Kidney (tissue), 14 donors: ENCODE measurements around the gene YPEL1. TPM values are rescaled to one million over a fixed set of nuclear protein-coding genes. Genes with fewer than 3 reads are reported as not detected.

Source experiments
- DNase-seq, 5 donors: peaks; one replicate each; pipeline ENCODE4 v3.0.0-alpha.2; 2013 to 2020
- FAIRE-seq: peaks from 2 replicates; lab custom pipeline; 2012; peaks lifted over from hg19 to GRCh38; lab: Jason Lieb, UNC
- H3K27ac ChIP-seq, 2 donors: one replicate each; pipeline ENCODE4 v1.7.0; 2013; ENCODE audit warnings: low read depth in 2 of 2, low read length in 2 of 2, inconsistent platforms in 1 of 2
- H3K27me3 ChIP-seq: one replicate; pipeline ENCODE4 v1.7.1; 2013; ENCODE audit warnings: low read length, inconsistent platforms; ENCODE audit not compliant: control insufficient read depth, insufficient read depth
- H3K36me3 ChIP-seq, 3 donors: one replicate each; pipeline versions ENCODE4 v1.7.0 to v1.7.1; 2013; ENCODE audit warnings: low read length in 3 of 3, control low read depth in 1 of 3, inconsistent platforms in 1 of 3; ENCODE audit not compliant: insufficient read depth in 3 of 3, control insufficient read depth in 2 of 3
- H3K4me1 ChIP-seq, 3 donors: one replicate each; pipeline versions ENCODE4 v1.7.0 to v1.7.1; 2013; ENCODE audit warnings: low read length in 3 of 3, inconsistent platforms in 1 of 3, low read depth in 1 of 3; ENCODE audit not compliant: control insufficient read depth in 2 of 3, insufficient read depth in 2 of 3
- H3K4me3 ChIP-seq, 3 donors: one replicate each; pipeline versions ENCODE4 v1.7.0 to v1.8.1; 2013; ENCODE audit warnings: low read length in 3 of 3, control low read depth in 1 of 3, inconsistent platforms in 1 of 3
- H3K9ac ChIP-seq, 3 donors: one replicate each; pipeline versions ENCODE4 v1.7.0 to v1.7.1; 2013; ENCODE audit warnings: low read length in 3 of 3, control low read depth in 1 of 3, inconsistent platforms in 1 of 3
- H3K9me3 ChIP-seq, 3 donors: one replicate each; pipeline versions ENCODE4 v1.7.0 to v1.7.1; 2013; ENCODE audit warnings: low read length in 3 of 3, control low read depth in 1 of 3, inconsistent platforms in 1 of 3; ENCODE audit not compliant: control insufficient read depth in 2 of 3, insufficient read depth in 1 of 3
- intact Hi-C: fragments of 100-400 bp; cut with DNase I; formaldehyde crosslinking; loops from one replicate; pipeline ENCODE4 v1.11.1; 2022
- polyA plus RNA-seq: library from polyadenylated mRNA; stranded (reverse); fragments of 350-450 nt; fragmentation: Illumina TruSeq; extraction: RNeasy Lipid Tissue Mini Kit (QIAGEN cat#74804); gene quantifications from one replicate; pipeline ENCODE4 v1.2.3, GENCODE V29; 2014; ENCODE audit warnings: low read depth, low replicate concordance; ENCODE audit not compliant: insufficient read depth
- total RNA-seq: library from RNA; stranded (reverse); fragmentation: NEBNext Ultra II Directional; extraction: Animal tissue kit (Norgen Biotek cat#: 25700); gene quantifications from one replicate; pipeline ENCODE4 v1.2.1, GENCODE V29; 2021
- TF ChIP-seq, protein P1 (sequence below): IDR thresholded peaks from 3 replicates; pipeline ENCODE4 v1.5.1; 2012; ENCODE audit warnings: mild to moderate bottlenecking, moderate library complexity, borderline replicate concordance; ENCODE audit not compliant: insufficient read depth; ENCODE audit errors: extremely low read depth
- donor health status: control.
- donor health status: control.
- donor health status: control.
- donor health status: control.
- donor health status: control.
- donor health status: DM: yes; HTN: yes; CAD: no.
- donor health status: Normal renal cell carcinoma (clear cell type).

The YPEL1 gene
- total and polyA plus RNA-seq, 2 donors from 2014 or later: 2.2 to 6.1 TPM

- no peak overlapping the region for H3K27ac ChIP-seq
- no peak for FAIRE-seq
- H3K36me3 ChIP-seq: no peaks in the 10 kb centered on the region
- peaks cover 0 to 4% (median 0%) of the 10 kb centered on the region in 3 donors for H3K4me1 ChIP-seq
- no peaks in the 10 kb centered on the region for H3K9me3 ChIP-seq
- H3K27me3 ChIP-seq: no peaks in the 10 kb centered on the region
- no peak for DNase-seq
- H3K4me3 ChIP-seq: peak overlapping the region in 1 of 3 donors; percentile 56
- intact Hi-C loops: no loop called here
- no peak overlapping the region for H3K9ac ChIP-seq
- TF ChIP-seq, protein P1, sequence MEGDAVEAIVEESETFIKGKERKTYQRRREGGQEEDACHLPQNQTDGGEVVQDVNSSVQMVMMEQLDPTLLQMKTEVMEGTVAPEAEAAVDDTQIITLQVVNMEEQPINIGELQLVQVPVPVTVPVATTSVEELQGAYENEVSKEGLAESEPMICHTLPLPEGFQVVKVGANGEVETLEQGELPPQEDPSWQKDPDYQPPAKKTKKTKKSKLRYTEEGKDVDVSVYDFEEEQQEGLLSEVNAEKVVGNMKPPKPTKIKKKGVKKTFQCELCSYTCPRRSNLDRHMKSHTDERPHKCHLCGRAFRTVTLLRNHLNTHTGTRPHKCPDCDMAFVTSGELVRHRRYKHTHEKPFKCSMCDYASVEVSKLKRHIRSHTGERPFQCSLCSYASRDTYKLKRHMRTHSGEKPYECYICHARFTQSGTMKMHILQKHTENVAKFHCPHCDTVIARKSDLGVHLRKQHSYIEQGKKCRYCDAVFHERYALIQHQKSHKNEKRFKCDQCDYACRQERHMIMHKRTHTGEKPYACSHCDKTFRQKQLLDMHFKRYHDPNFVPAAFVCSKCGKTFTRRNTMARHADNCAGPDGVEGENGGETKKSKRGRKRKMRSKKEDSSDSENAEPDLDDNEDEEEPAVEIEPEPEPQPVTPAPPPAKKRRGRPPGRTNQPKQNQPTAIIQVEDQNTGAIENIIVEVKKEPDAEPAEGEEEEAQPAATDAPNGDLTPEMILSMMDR: no peak
These were observed 78.6 kb downstream of the YPEL1 start for GRCh38 chr22:21657020-21657359.

DNA sequence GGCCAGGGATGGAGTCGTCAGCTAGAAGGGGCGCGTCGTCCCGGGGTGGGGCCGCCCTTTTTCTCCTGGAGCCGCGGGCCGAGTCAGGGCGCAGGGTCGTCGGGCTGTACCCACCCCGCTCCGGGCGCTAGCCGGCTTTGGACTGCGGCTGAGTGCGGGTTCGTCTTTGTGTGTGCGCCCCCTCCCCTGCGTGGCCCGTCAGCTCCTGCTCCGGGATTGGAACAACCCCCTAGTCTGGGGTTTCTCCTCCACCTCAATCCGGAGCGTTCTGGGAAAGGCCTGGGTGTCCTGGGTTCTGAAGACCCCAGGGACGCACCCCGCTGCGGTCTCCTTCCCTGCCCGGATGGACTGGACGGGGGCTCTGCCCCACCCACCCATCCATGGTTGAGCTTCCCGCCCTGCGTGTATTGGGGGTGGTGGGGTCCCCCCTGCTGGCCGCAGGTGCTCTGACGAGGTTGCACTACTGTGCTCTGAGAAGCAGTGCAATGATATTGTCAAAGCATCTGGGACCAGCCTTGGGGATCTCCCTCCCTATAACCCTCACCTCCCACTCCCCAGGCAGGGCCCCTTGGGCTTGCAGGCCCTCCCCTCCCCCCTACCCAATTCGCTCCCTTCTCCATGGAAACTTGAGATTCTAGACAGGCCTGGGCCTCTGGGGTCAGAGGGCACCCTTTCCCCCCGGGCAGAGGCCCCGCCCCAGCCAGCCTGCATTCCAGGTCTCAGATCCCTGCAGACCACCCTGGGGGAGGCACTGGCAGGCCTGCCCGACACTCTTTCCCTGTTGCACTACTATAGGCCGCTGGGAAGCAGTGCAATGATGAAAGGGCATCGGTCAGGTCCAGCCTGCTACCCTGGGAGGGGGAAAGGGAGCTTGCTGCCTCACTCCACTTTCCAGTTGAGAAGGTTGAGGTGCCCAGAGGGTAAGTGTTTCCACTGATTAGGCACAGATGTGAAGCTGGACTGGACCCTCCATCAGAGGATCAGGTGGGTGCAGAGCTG lies 82.7 kb downstream of the YPEL1 start:
- Histone ChIP-seq H3K36me3 (peaks cover 0 to 3% (median 0%) of the 10 kb centered on the region in 3 donors), H3K4me1 (peaks cover 0 to 8% (median 7%) of the 10 kb centered on the region in 3 donors), H3K27me3 (no peaks in the 10 kb centered on the region), H3K9ac (no peak overlapping the region), H3K4me3 (peak overlapping the region in 2 of 3 donors; percentile 46 to 68), H3K9me3 (no peaks in the 10 kb centered on the region), H3K27ac (no peak overlapping the region)
- TF ChIP-seq, protein P1: no peak
- FAIRE-seq (no peak), DNase-seq (peak in 4 of 5 donors; percentile 79 to 91 (median 84))
- intact Hi-C loops: no loop called here

DNA sequence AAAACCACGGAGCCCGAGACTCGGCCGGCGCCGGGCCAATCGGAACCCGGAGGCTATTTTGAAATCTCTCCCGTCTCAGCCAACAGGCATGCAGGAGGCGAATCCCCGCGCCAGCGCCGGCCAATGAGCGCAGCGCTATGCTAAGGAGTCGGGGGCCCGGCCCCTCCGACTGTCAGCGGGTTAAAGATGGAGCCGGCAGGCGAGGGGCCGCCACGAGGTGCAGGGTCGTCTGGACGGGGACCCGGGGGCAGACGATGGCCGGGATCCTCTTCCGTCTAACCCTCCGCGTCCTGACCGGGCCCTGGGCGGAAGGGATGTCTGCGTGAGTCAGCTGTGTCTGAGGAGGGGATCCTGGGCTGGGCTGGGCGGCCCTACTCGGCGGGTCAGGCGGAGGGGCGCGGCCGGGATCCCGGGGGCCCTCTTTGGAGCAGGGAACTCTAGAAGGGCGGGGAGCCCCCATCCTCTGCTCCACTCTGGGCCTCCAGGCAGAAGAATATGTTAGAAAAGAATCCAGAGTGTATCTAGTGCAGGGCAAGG lies 83.5 kb downstream of the YPEL1 start:
- no peak for FAIRE-seq
- peak overlapping the region in 2 of 3 donors; percentile 58 to 68 for H3K4me3 ChIP-seq
- peak; percentile 92 to 97 (median 94) for DNase-seq
- H3K27me3 ChIP-seq: no peaks in the 10 kb centered on the region
- intact Hi-C loops: no loop called here
- peaks cover 0 to 3% (median 0%) of the 10 kb centered on the region in 3 donors for H3K36me3 ChIP-seq
- TF ChIP-seq, protein P1: no peak
- H3K9me3 ChIP-seq: no peaks in the 10 kb centered on the region
- no peak overlapping the region for H3K27ac ChIP-seq
- peaks cover 0 to 7% (median 6%) of the 10 kb centered on the region in 3 donors for H3K4me1 ChIP-seq
- peak overlapping the region in 1 of 3 donors; percentile 38 for H3K9ac ChIP-seq
